Heart right ventricle (tissue), 16 donors: ENCODE measurements around the gene CIT. TPM values are rescaled to one million over a fixed set of nuclear protein-coding genes. Genes with fewer than 3 reads are reported as not detected.
A peak's percentile ranks its signal among the peaks of the same experiment; 100 is the strongest.
"Not testable (repeated sequence)": the region's sequence is repeated elsewhere in the genome, so short reads cannot be mapped to it uniquely, and the experiment has no call there.

ENCODE experiments used
- ATAC-seq, 8 donors: fragments of 200-7000 bp; cut with Tn5 transposase; one replicate each; pipeline ENCODE4 v1.9.1; 2020; ENCODE audit warnings: mild to moderate bottlenecking in 8 of 8, moderate library complexity in 8 of 8, moderate number of reproducible peaks in 1 of 8
- DNase-seq, 2 donors: peaks; one replicate each; pipeline ENCODE4 v3.0.0-alpha.2; 2020
- H3K27ac ChIP-seq, 10 donors: fragments of 200-600 bp; sonication (generic) in 2 of 10; one replicate each; pipeline versions ENCODE4 v1.5.0 to v1.8.0; 2020 to 2022; ENCODE audit warnings: mild to moderate bottlenecking in 3 of 10
- H3K27me3 ChIP-seq, 7 donors: fragments of 200-600 bp; one replicate each; pipeline ENCODE4 v1.8.0; 2021 to 2022; ENCODE audit warnings: mild to moderate bottlenecking in 2 of 7
- H3K36me3 ChIP-seq, 9 donors: fragments of 200-600 bp; sonication (generic) in 1 of 9; one replicate each; pipeline versions ENCODE4 v1.5.0 to v1.8.0; 2020 to 2022; ENCODE audit warnings: mild to moderate bottlenecking in 2 of 9
- H3K4me1 ChIP-seq, 9 donors: fragments of 200-600 bp; sonication (generic) in 1 of 9; one replicate each; pipeline versions ENCODE4 v1.5.0 to v1.8.0; 2020 to 2022; ENCODE audit warnings: mild to moderate bottlenecking in 4 of 9
- H3K4me3 ChIP-seq, 10 donors: fragments of 200-600 bp; sonication (generic) in 2 of 10; one replicate each; pipeline versions ENCODE4 v1.5.0 to v1.8.0; 2020 to 2022; ENCODE audit warnings: mild to moderate bottlenecking in 7 of 10, moderate library complexity in 2 of 10
- H3K9me3 ChIP-seq, 11 donors: fragments of 200-600 bp in 10 of 11; sonication (generic) in 2 of 11; one replicate each; pipeline versions ENCODE4 v1.5.0 to v1.8.0; 2013 to 2022; ENCODE audit warnings: mild to moderate bottlenecking in 2 of 11, control low read depth in 1 of 11, moderate library complexity in 1 of 11
- CTCF ChIP-seq, 9 donors: fragments of 200-600 bp; sonication (generic) in 2 of 9; IDR thresholded peaks; one replicate each; pipeline versions ENCODE4 v1.5.0 to v1.8.0; 2021 to 2022; ENCODE audit warnings: antibody characterized with exemption in 9 of 9, mild to moderate bottlenecking in 5 of 9, moderate library complexity in 1 of 9
- WGBS, 2 donors: extraction: QIAGEN DNeasy Blood & Tissue Kit; methylation state at CpG; one replicate each; pipeline ENCODE4 v1.1.7; 2013; ENCODE audit warnings: inconsistent platforms in 1 of 2; 5-methylcytosine and 5-hydroxymethylcytosine counted together
- intact Hi-C, 10 donors: fragments of 100-400 bp; cut with DNase I; formaldehyde crosslinking; loops; one replicate each; pipeline versions ENCODE4 v1.11.1 to v1.14.2; 2022
- polyA plus RNA-seq, 2 donors: library from polyadenylated mRNA; stranded (reverse); fragments of 200-250 nt; gene quantifications; one replicate each; pipeline ENCODE4 v1.2.3, GENCODE V29; 2013
- total RNA-seq, 10 donors: library from RNA; stranded (reverse); fragmentation: NEBNext Ultra II Directional in 3 of 10; extraction: Animal tissue kit (Norgen Biotek cat#: 25700) in 3 of 10; gene quantifications; one replicate each; pipeline versions ENCODE4 v1.2.1 to v1.2.4, GENCODE V29; 2021 to 2023
- donor health status: Arrhythmogenic right ventricular cardiomyopathy.
- donor health status: ischemic (EF 13 %, LVEDD 7.1; RV severe dilation, severe dysfunction).
- donor health status: healthy with polysubstance abuse.
- donor health status: DM: no; HTN: yes; CAD: no.
- donor health status: DM: no; HTN: no; CAD: no.
- donor health status: ischemic (EF 25% LVEDD 6.9; RV normal size, moderate dysfunction).
- donor health status: ischemic (EF 25% LVEDD 5.7; RV mildly dilated, moderate dysfunction).
- donor health status: healthy.
- donor health status: DM: yes; HTN: yes; CAD: no.
- donor health status: Ischemic cardiomyopathy.
- donor health status: ischemic (EF 35%, LVEDD 5.7; RV mildly dilated, moderate dysfunction).
- donor health status: nonischemic (EF 11% LVEDD 7.7; RV severe dilation, severe dysfunction).
- donor health status: DM: yes; HTN: yes; CAD: no.
- donor health status: PGD.
- donor health status: ischemic (EF 29% LVEDD 5.4; RV normal size, mild dysfunction).
- donor health status: nonischemic (EF 23%, LVEDD 6.1; RV moderate dilation, normal function).

Gene CIT
- total and polyA plus RNA-seq, 12 donors, result 0.20 to 7.0 (median 0.92) TPM

GRCh38 chr12:119660076-119660475, 217.0 kb downstream of the CIT start:
- 70 to 78% methylated on average over 5 of the region's 5 CpGs for WGBS, 2 donors
- no peak for DNase-seq
- H3K36me3 ChIP-seq, result no peaks in the 10 kb centered on the region
- ATAC-seq, result peak in 1 of 8 donors; percentile 33
- H3K27ac ChIP-seq, result peak overlapping the region in 1 of 10 donors; percentile 2
- no peak for TF ChIP-seq CTCF (IDR thresholded peaks at IDR 0.05)
- no peak overlapping the region for H3K4me3 ChIP-seq
- peaks cover 0 to 11% (median 0%) of the 10 kb centered on the region in 9 donors for H3K4me1 ChIP-seq
- H3K9me3 ChIP-seq, result no peaks in the 10 kb centered on the region
- intact Hi-C loops, result loop anchor here in 2 of 10 donors (10.0 kb wide), 2 partner anchors 115 to 125 kb away; no protein-coding TSS in a partner anchor
- no peaks in the 10 kb centered on the region for H3K27me3 ChIP-seq

GRCh38 chr12:119659289-119659897, 217.7 kb downstream of the CIT start:
- WGBS, 2 donors, result 40 to 42% methylated on average over 6 of the region's 6 CpGs
- H3K27me3 ChIP-seq, result no peaks in the 10 kb centered on the region
- TF ChIP-seq CTCF (IDR thresholded peaks at IDR 0.05), result peak; percentile 68 to 95 (median 88)
- peaks cover 0 to 11% (median 0%) of the 10 kb centered on the region in 9 donors for H3K4me1 ChIP-seq
- ATAC-seq (no peak), DNase-seq (no peak)
- no peaks in the 10 kb centered on the region for H3K36me3 ChIP-seq
- intact Hi-C loops, result loop anchor here in 3 of 10 donors (2.0 to 10.0 kb wide), 2 partner anchors 121 to 245 kb away; no protein-coding TSS in a partner anchor
- no peak overlapping the region for H3K27ac ChIP-seq
- no peak overlapping the region for H3K4me3 ChIP-seq
- H3K9me3 ChIP-seq, result peaks cover 0 to 5% (median 0%) of the 10 kb centered on the region in 11 donors

- peak in 4 of 9 donors; percentile 13 to 34 (median 24) for TF ChIP-seq CTCF (IDR thresholded peaks at IDR 0.05)
- intact Hi-C loops, result loop anchor here in 3 of 10 donors (2.0 to 10.0 kb wide), 2 partner anchors 123 to 247 kb away; no protein-coding TSS in a partner anchor
- H3K27ac ChIP-seq, H3K27me3 ChIP-seq, H3K36me3 ChIP-seq, ATAC-seq, H3K4me3 ChIP-seq, DNase-seq: not testable (repeated sequence)
- H3K4me1 ChIP-seq, result peaks cover 0 to 11% (median 0%) of the 10 kb centered on the region in 9 donors
- 88 to 89% methylated on average over 6 of the region's 6 CpGs for WGBS, 2 donors
- peaks cover 0 to 17% (median 6%) of the 10 kb centered on the region in 11 donors for H3K9me3 ChIP-seq
These were observed 219.0 kb downstream of the CIT start for GRCh38 chr12:119658166-119658565.

GRCh38 chr12:119657001-119657400, 220.1 kb downstream of the CIT start:
- ATAC-seq, H3K36me3 ChIP-seq: not testable (repeated sequence)
- WGBS, 2 donors, result 77 to 81% methylated on average over 2 of the region's 2 CpGs

GRCh38 chr12:119652665-119653064, 224.5 kb downstream of the CIT start:
- DNase-seq (no peak), ATAC-seq (no peak)
- H3K27ac ChIP-seq, result no peak overlapping the region
- no peak overlapping the region for H3K4me3 ChIP-seq
- peaks cover 0 to 32% (median 19%) of the 10 kb centered on the region in 11 donors for H3K9me3 ChIP-seq
- no peak for TF ChIP-seq CTCF (IDR thresholded peaks at IDR 0.05)
- 66 to 84% methylated on average over 3 of the region's 3 CpGs for WGBS, 2 donors
- H3K36me3 ChIP-seq, result no peaks in the 10 kb centered on the region
- no peaks in the 10 kb centered on the region for H3K27me3 ChIP-seq
- no peaks in the 10 kb centered on the region for H3K4me1 ChIP-seq
- intact Hi-C loops, result loop anchor here in 1 of 10 donors (10.0 kb wide), 1 partner anchor 252 kb away; no protein-coding TSS in a partner anchor

More at GRCh38 chr12:119657001-119657400, 220.1 kb downstream of the CIT start:
- H3K27me3 ChIP-seq, H3K4me3 ChIP-seq, DNase-seq, H3K27ac ChIP-seq: not testable (repeated sequence)
- Histone ChIP-seq H3K9me3 (peaks cover 0 to 29% (median 17%) of the 10 kb centered on the region in 11 donors), H3K4me1 (peaks cover 0 to 11% (median 0%) of the 10 kb centered on the region in 9 donors)
- intact Hi-C loops, result loop anchor here in 1 of 10 donors (10.0 kb wide), 1 partner anchor 248 kb away; no protein-coding TSS in a partner anchor
